MM.1S (cell line): ENCODE data around the gene GPC3.

Source experiments
- DNase-seq: peaks from one replicate; pipeline ENCODE4 v3.0.0-alpha.2; 2015
- H2AFZ ChIP-seq: fragments of 300-600 bp; sonication (generic); 2 replicates; pipeline ENCODE4 v1.6.0; 2016; ENCODE audit warnings: antibody characterized with exemption, low read length
- H3F3A ChIP-seq: fragments of 300-600 bp; sonication (generic); 2 replicates; pipeline ENCODE4 v1.6.1; 2016; ENCODE audit warnings: mild to moderate bottlenecking, antibody characterized with exemption, low read length, moderate library complexity, mixed read lengths; ENCODE audit not compliant: insufficient read depth
- H3K27ac ChIP-seq: fragments of 300-600 bp; sonication (generic); 2 replicates; pipeline ENCODE4 v1.5.1; 2016; ENCODE audit warnings: mild to moderate bottlenecking, low read length
- H3K27me3 ChIP-seq: fragments of 300-600 bp; sonication (generic); replicated peaks from 2 replicates; pipeline ENCODE4 v1.6.0; 2016; ENCODE audit warnings: low read length; ENCODE audit not compliant: insufficient read depth
- H3K36me3 ChIP-seq: fragments of 300-600 bp; sonication (generic); replicated peaks from 2 replicates; pipeline ENCODE4 v1.6.1; 2016; ENCODE audit warnings: mild to moderate bottlenecking, low read length, mixed read lengths; ENCODE audit not compliant: insufficient read depth
- H3K4me1 ChIP-seq: fragments of 300-600 bp; sonication (generic); 2 replicates; pipeline ENCODE4 v1.6.1; 2016; ENCODE audit warnings: low read length, mixed read lengths
- H3K4me2 ChIP-seq: fragments of 300-600 bp; sonication (generic); 2 replicates; pipeline ENCODE4 v1.6.0; 2016; ENCODE audit warnings: low read depth, low read length
- H3K4me3 ChIP-seq: fragments of 300-600 bp; sonication (generic); 2 replicates; pipeline ENCODE4 v1.5.1; 2016; ENCODE audit warnings: low read length, mixed read lengths
- H3K79me2 ChIP-seq: fragments of 300-600 bp; sonication (generic); 2 replicates; pipeline ENCODE4 v1.6.1; 2016; ENCODE audit warnings: mixed run types, low read length, mixed read lengths
- H3K9ac ChIP-seq: fragments of 300-600 bp; sonication (generic); 2 replicates; pipeline ENCODE4 v1.6.1; 2016; ENCODE audit warnings: low read length, mixed read lengths
- H3K9me2 ChIP-seq: fragments of 300-600 bp; sonication (generic); replicated peaks from 2 replicates; pipeline ENCODE4 v1.6.1; 2016; ENCODE audit warnings: mild to moderate bottlenecking, low read length, mixed read lengths; ENCODE audit not compliant: insufficient read depth
- H3K9me3 ChIP-seq: fragments of 300-600 bp; sonication (generic); replicated peaks from 2 replicates; pipeline ENCODE4 v1.6.1; 2016; ENCODE audit warnings: mild to moderate bottlenecking, low read length, mixed read lengths; ENCODE audit not compliant: insufficient read depth
- H4K20me1 ChIP-seq: fragments of 300-600 bp; sonication (generic); 2 replicates; pipeline ENCODE4 v1.6.1; 2016; ENCODE audit warnings: mild to moderate bottlenecking, low read length, moderate library complexity, mixed read lengths; ENCODE audit not compliant: insufficient read depth
- CTCF ChIP-seq: fragments of 300-600 bp; sonication (generic); IDR thresholded peaks from 2 replicates; pipeline ENCODE4 v1.5.1; 2016; ENCODE audit warnings: antibody characterized with exemption, low read length, mixed read lengths
- EZH2 ChIP-seq: fragments of 300-600 bp; sonication (generic); optimal IDR thresholded peaks from 2 replicates; pipeline ENCODE3; 2017; ENCODE audit warnings: low read depth, mild to moderate bottlenecking, antibody characterized with exemption, low read length, mixed read lengths
- EZH2phosphoT487 ChIP-seq: fragments of 300-600 bp; sonication (generic); IDR thresholded peaks from 2 replicates; pipeline ENCODE4 v1.6.1; 2018; ENCODE audit warnings: antibody characterized with exemption, low read length

Gene GPC3

GRCh38 chrX:133918361-133918771 lies 67.0 kb downstream of the GPC3 start:
- Histone ChIP-seq H3K27ac (no peak overlapping the region), H3K4me2 (no peak overlapping the region), H3K27me3 (no peaks in the 10 kb centered on the region), H3K9me3 (no peaks in the 10 kb centered on the region), H2AFZ (no peak overlapping the region), H3K4me3 (no peak overlapping the region), H3K9me2 (no peaks in the 10 kb centered on the region), H3K4me1 (peaks cover 11% of the 10 kb centered on the region), H3K79me2 (no peaks in the 10 kb centered on the region), H3K36me3 (no peaks in the 10 kb centered on the region), H3F3A (no peaks in the 10 kb centered on the region), H4K20me1 (no peaks in the 10 kb centered on the region), H3K9ac (no peak overlapping the region)
- no peak for TF ChIP-seq EZH2
- TF ChIP-seq EZH2phosphoT487 = no peak
- TF ChIP-seq CTCF = no peak
- DNase-seq = no peak

- no peak overlapping the region for H2AFZ ChIP-seq
- no peaks in the 10 kb centered on the region for H3K9me2 ChIP-seq
- no peaks in the 10 kb centered on the region for H3K9me3 ChIP-seq
- no peaks in the 10 kb centered on the region for H3K36me3 ChIP-seq
- peaks cover 2% of the 10 kb centered on the region; the same call in 1 of the 2 replicates for H3K4me1 ChIP-seq
- H3K4me3 ChIP-seq = no peak overlapping the region
- no peak overlapping the region for H3K9ac ChIP-seq
- no peak for TF ChIP-seq EZH2
- TF ChIP-seq CTCF = no peak
- TF ChIP-seq EZH2phosphoT487 = no peak
- DNase-seq = no peak
- H3K79me2 ChIP-seq = no peaks in the 10 kb centered on the region
- no peaks in the 10 kb centered on the region for H3K27me3 ChIP-seq
- H3K4me2 ChIP-seq = no peak overlapping the region
- no peaks in the 10 kb centered on the region for H3F3A ChIP-seq
- no peak overlapping the region for H3K27ac ChIP-seq
- H4K20me1 ChIP-seq = no peaks in the 10 kb centered on the region
Measured at GRCh38 chrX:133916984-133917722, 68.2 kb downstream of the GPC3 start.

- H3K4me2 ChIP-seq = no peak overlapping the region
- no peaks in the 10 kb centered on the region for H3K79me2 ChIP-seq
Measured at GRCh38 chrX:133913658-133914388, 71.6 kb downstream of the GPC3 start.

More at GRCh38 chrX:133913658-133914388, 71.6 kb downstream of the GPC3 start:
- Histone ChIP-seq H3K4me1 (no peaks in the 10 kb centered on the region), H3K36me3 (no peaks in the 10 kb centered on the region), H3K9me2 (no peaks in the 10 kb centered on the region), H3K27ac (no peak overlapping the region), H3F3A (no peaks in the 10 kb centered on the region), H2AFZ (no peak overlapping the region), H3K27me3 (no peaks in the 10 kb centered on the region), H4K20me1 (no peaks in the 10 kb centered on the region), H3K4me3 (no peak overlapping the region), H3K9me3 (no peaks in the 10 kb centered on the region), H3K9ac (no peak overlapping the region)
- TF ChIP-seq EZH2phosphoT487 (no peak), CTCF (no peak), EZH2 (no peak)
- DNase-seq = no peak
